ENCODE data around the gene SLC9B1. TPM values are rescaled to one million over a fixed set of nuclear protein-coding genes. Genes with fewer than 3 reads are reported as not detected.

The SLC9B1 gene
- total and polyA plus RNA-seq, 2 of the 8 experiments (the other 6 are each of a cell fraction or from before 2014, with no cell fraction given), result 0.08 to 0.19 TPM

- TF ChIP-seq TCF12 (IDR thresholded peaks at IDR 0.05; ENCODE audit: low read depth, low read length), result no peak
- TF ChIP-seq CHD2 (IDR thresholded peaks at IDR 0.05; ENCODE audit: low read length), result peak; percentile 52; the same call in 1 of the 2 replicates
- peak; percentile 78 for TF ChIP-seq TBP (IDR thresholded peaks at IDR 0.05; ENCODE audit: low read depth, low read length)
- no peak for TF ChIP-seq SIX5 (IDR thresholded peaks at IDR 0.05; ENCODE audit: low read depth, low read length)
- peak in 1 of 2 experiments; percentile 28; a peak in 1 of 4 replicates for TF ChIP-seq HDAC2 (IDR thresholded peaks at IDR 0.05; ENCODE audit: borderline replicate concordance in 1 of 2, low read depth in 2 of 2, low read length in 2 of 2)
- no peak for TF ChIP-seq SAP30 (IDR thresholded peaks at IDR 0.05; ENCODE audit: insufficient read depth, insufficient replicate concordance, low read length)
These were observed 150.5 kb downstream of the SLC9B1 start, which contains the start of gene CISD2 (continued) for GRCh38 chr4:102868781-102869568.

Data from H1 (cell line).